8988T (cell line): ENCODE measurements around the gene SAXO2.
"Not testable (repeated sequence)": the region's sequence is repeated elsewhere in the genome, so short reads cannot be mapped to it uniquely, and the experiment has no call there.

ENCODE experiments used
- DNase-seq: peaks from one replicate; pipeline ENCODE4 v3.0.0; 2011

Gene SAXO2

DNA sequence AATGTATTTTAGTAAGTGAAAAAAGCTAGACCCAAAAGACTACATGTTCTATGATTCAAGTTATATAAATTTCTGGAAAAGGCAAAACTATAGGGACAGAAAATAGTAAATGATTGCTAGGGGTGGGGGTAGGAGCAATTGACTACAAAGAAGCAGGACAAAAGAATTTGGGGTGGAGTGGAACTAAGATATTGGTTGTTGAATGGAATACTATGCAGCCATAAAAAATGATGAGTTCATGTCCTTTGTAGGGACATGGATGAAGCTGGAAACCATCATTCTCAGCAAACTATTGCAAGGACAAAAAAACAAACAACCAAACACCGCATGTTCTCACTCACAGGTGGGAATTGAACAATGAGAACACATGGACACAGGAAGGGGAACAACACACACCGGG, 25.6 kb downstream of the SAXO2 start:
- not testable (repeated sequence) for DNase-seq

DNA sequence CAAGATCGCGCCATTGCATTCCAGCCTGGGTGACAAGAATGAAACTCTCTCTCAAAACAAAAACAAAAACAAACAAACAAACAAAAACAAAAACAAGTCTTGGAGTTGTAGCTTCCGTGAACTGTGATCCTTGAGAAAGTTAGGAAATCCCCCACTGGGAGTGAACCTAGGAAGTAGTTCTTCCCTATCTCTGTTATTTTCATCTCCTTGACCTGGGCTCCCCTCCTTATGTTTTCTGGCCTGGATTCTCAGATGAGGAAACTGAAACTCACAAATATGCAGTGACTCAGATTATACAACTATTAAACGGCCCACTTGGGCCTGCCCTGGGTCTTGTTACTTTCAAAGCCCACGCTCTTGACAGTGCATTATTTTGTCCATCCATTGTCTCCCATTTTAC, 29.7 kb downstream of the SAXO2 start:
- no peak for DNase-seq

DNA sequence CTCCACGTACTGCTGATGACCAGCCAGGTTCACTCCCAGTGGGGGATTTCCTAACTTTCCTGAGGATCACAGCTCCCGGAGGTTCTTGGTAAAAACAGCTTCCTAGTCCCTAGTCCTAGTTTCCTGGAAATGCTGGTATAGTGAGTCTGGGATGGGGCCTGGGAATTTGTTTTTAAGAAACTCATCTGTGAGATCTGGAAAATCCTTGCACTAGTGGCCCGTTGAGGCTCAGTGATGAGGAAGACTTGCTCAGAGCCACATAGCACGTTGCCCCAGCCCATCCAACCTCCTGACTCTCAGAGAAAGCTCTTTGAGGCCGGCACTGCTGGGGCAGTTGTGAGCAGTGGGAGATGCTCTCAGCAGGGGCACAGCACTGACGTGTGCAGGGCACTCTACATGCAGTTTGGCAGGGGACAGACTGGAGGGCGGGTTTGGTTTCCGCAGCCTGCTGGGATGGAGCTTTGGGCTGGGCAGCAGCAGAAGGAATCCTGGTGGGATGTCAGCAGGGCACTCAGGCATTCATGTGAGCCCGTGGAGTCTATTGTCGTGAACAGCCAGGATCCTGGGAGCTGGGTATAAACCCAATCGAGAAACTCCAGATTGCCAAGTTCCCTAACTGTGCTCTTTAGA, 31.6 kb downstream of the SAXO2 start:
- DNase-seq: no peak

DNA sequence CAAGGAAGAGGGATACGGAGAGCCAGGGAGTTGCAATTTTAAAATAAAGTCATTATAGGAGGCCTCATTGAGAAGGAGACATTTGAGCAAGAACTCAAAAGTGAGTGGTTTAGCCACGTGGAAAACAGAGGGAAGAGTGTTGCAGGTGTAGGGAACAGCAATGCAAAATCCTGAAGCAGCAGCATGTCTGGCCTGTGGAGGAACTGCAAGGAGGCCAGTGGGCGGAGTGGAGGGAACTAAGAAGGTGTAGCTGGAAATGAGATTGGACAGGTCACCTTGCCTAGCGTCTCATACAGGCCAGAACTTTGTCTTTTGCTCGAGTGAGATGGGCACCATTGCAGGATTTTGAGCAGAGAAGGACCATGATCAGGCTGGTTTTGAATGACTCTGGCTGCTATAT, 34.9 kb downstream of the SAXO2 start:
- no peak for DNase-seq

DNA sequence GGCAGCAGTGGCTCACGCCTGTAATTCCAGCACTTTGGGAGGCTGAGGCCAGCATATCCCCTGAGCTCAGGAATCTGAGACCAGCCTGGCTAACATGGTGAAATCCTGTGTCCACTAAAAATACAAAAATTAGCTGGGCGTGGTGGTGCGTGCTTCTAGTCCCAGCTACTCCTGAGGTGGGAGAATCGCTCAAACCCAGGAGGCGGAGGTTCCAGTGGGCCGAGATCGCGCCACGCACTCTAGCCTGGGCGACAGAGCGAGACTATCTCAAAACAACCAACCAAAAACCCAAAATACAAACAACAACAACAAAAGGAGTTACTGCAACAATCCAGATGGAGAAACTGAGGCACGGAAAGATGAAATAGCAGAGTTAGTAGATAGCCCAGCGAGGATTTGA, 35.4 kb downstream of the SAXO2 start:
- no peak for DNase-seq

DNA sequence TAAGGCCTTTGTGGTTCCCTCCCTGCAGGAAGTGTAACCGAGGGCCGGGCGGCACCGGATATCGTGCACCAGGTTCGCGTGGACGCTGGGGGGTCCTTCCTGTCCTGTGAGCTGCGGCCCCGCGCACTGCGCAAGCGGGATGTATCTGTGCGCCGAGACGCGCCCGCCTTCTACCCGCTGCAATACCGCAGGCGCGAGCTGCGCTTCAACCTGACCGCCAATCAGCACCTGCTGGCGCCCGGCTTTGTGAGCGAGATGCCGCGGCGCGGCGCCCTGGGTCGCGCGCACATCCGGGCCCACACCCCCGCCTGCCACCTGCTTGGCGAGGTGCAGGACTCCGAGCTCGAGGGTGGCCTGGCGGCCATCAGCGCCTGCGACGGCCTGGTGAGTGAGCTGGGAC, 35.9 kb downstream of the SAXO2 start:
- DNase-seq: no peak

DNA sequence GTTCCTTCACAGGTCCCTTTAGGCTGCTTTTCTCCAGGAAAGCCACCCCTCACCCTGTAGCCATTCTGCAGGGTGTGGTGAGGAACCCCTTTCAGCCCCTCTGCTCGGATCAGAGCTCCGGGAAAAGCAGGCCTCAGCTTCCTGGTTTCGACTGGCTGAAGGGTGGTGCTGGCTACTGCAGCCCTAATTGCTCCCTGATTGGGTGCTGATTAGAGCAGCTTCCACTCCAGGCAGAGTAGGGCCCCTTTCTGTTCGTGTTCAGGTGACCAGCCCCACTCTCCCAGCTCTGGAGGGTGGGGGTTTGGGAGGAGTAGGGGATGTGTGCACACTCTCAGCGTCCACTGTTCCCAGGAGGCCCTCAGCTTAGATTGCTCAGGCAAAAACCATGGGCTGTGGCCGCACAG, 36.9 kb downstream of the SAXO2 start:
- DNase-seq: not testable (repeated sequence)

DNA sequence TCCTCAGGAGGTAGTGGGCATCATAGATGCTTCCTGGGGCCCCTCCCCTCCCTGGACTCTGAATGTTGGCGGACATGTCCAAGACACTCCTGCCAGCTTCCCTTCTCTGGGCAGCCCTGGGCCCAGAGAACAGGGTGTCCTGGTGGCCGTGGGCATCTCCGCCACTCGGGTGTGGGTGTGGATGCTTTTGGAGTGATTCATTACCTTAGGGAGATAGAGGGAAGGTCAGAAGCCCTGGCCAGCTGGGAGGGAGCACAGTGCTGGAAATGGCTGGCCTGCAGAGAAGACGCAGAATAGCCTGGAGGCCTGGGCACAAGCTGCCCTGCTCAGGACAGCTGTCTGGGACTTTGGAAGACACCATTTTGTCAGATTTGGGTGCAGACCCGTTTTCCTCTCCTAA, 37.7 kb downstream of the SAXO2 start:
- DNase-seq: not testable (repeated sequence)

DNA sequence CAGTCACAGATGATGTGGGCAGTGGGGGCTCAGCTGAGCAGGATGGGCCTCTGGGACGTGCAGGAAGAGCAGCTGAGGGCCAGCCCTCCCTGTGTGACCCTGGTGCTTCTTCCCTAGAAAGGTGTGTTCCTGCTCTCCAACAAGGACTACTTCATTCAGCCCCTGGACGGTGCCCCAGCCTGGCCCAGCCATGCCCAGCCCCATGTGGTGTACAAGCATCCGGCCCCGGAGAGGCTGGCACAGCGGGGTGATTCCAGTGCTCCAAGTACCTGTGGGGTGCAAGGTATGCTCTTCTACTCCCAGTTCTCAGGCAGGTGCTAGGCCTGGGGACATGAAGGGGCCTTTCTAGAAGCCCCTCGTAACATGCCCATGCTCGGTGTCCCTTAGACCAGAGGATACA, 38.3 kb downstream of the SAXO2 start:
- DNase-seq: no peak

DNA sequence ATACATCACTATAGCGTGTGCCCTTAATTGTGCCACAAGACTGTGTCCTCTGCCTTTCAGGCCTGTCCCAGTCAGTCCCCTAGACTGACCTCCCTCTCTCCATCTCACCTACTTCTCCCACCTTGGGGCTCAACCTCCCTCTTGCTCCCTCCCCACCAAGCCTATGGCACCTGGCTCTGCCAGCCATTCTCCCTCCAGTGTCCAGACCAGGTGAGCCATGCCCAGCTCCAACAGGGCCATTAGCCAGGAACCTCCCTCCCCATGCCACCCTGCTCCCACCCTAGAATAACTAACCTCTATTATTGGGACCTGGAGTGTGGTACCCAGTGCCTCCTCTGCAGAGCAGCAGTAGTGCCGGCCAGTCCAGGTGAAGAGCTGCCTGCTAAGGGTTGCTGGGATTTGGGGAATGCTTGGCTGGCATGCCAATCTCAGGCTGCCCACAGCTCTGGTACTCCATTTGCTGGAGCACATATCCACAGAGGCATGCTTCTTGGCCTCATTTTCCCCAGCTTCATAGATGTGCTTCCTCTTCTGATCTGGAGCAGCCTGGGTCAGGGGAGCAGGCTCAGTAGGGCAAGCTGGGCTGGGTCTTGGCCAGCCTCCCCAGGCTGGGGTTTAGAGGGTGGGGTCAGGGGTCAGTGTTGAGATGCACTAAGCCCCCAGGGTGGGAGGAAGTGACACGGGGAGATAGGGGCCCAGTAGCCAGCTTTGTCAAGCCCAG, 38.8 kb downstream of the SAXO2 start:
- no peak for DNase-seq

DNA sequence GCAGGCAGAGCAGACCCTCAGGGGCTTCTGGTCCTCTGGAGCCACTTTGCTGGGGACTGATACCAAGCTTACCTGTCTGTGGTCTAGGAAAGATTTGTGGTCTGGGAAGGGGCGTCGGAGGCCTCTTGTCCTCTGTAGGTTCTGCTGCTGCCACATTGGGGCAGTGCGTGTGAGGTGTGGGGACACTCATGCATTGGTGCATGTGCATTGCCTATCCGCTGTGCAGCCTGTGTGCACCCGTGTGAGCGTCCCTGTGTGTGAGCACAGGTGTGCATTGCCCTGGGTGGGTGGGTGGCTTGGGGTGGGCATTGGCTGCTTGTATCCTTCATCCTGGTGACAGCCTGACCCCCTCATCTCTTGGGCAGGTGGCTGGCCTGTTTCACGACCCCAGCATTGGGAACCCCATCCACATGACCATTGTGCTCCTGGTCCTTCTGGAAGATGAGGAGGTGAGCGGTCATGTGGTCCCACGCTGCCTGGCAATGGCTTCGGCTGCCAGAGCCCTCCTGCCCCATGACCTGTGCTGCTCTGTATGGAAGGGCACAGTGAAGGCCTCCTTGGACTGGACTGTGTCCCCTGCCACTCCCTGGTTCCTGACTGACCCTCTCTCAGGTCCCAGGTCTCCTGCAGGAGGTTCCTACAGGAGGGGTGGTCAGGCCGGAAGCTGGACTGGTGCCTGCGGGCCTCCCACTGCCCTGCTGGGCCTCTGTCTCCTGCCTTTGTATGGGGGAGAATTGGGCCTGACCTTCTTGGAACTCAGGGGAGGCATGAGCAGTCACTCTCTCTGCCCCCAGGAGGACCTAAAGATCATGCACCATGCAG, 41.5 kb downstream of the SAXO2 start:
- no peak for DNase-seq

DNA sequence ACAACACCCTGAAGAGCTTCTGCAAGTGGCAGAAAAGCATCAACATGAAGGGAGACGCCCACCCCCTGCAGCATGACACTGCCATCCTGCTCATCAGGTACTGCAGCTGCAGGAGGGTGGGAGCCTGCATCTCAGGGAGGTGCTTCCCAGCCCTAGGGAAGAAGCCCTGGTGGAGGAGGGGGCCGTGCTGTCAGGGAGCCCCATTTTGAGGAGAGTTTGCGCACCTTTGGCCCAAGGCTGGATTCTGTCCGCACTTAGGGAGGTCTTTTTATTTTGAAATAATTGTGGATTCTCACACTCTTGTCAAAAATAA, 42.1 kb downstream of the SAXO2 start:
- DNase-seq: no peak

DNA sequence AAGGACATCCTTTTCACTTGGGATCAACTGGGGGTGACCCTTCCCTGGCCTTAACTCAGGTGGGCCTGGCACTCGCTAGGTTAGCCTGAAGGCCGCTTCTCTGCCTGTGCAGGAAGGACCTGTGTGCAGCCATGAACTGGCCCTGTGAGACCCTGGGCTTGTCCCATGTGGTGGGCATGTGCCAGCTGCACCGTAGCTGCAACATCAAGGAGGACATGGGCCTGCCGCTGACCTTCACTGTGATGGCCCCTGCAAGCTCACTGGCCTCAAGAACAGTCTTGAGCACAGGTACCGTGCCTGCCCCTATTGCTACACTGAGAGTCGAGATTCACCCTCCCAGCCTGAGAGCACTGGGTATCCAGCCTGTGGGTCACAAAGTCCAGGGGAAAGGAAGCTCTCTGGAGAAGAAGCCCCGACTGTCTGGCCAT, 43.0 kb downstream of the SAXO2 start:
- no peak for DNase-seq

DNA sequence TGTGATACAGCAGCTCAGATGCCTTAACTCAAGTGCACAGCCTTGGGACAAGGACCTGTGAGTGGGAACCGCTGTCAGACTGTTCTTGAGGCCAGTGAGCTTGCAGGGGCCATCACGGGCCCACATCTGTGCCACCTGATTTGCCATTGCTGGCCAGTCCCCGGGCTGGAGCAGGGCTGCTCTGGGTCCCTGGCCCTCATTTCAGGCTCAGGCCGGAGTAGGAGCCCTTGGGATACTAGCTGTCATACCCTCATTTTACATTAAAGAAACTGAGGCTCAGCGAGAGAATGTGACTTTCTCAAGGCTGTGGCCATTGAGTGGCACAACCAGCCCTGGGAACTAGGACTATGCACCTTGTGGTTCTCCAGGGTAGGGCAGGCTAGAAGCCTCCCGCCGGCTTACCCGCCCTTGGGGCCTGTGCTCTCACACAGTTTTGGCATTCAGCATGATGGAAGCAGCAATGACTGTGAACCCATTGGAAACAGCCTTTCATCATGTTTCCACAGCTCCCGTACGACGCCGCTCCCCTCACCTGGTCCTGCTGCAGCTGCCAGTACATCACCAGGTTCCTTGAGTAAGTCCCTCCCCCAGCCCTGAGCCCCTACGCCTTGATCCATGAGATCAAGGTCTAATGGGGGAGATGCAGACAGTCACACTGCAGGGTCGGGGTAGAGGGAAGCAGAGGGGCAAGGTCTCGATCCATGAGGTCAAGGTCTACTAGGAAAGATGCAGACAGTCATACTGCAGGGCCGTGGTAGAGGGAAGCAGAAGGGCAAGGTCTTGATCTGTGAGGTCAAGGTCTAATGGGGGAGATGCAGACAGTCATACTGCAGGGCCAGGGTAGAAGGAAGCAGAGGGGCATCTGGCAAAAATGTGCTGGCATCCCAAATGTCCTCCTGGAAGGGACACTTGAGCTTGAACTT, 44.4 kb downstream of the SAXO2 start:
- no peak for DNase-seq

DNA sequence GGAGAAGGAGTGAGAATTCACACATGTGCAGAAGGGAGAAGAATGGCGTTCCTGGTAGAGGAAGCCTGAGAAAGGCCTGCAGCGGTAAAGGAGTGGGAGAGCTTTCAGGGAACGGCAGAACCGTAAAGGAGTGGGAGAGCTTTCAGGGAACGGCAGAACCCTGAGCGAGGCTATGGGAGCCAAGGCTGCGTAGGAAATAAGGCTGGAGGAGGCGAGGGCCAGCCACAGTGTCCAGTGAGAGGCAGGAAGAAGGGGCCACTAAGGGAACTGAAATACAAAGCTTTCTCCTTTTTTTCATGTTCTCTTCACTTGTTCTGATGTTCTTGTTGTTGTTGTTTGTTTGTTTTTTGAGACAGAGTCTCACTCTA, 45.1 kb downstream of the SAXO2 start:
- no peak for DNase-seq

DNA sequence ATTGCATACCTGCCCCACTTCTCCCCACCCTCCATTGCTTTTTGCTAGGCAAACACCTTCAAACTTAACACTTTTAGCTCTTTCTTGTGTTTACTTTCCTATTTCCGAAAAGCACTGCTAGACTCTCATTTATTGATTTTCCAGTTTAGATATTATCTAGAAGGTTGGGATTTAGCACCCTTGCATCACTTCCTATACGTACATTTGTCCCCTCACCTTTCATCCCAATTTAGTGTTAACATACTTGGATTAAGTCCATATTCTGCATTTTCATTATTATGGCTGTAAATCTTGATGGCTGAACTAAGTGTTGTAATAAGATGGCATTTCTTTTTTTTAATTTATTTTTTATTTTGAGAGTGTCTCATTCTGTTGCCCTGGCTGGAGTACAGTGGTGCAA, 47.2 kb downstream of the SAXO2 start:
- no peak for DNase-seq

DNA sequence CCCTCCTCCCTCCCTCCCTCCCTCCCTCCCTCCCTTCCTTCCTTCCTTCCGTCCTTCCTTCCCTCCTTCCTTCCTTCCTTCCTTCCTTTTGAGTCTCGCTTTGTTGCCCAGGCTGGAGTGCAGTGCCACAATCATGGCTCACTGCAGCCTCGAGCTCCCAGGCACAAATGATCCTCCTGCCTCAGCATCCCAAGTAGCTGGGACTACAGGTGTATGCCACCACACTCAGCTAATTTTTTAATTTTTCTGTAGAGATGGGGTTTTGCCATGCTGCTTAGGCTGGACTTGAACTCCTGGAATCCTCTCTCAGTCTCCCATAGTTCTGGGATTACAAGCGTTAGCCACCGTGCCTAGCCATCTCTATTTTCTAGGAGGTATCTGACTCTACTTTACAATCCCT, 48.7 kb downstream of the SAXO2 start:
- DNase-seq: not testable (repeated sequence)

DNA sequence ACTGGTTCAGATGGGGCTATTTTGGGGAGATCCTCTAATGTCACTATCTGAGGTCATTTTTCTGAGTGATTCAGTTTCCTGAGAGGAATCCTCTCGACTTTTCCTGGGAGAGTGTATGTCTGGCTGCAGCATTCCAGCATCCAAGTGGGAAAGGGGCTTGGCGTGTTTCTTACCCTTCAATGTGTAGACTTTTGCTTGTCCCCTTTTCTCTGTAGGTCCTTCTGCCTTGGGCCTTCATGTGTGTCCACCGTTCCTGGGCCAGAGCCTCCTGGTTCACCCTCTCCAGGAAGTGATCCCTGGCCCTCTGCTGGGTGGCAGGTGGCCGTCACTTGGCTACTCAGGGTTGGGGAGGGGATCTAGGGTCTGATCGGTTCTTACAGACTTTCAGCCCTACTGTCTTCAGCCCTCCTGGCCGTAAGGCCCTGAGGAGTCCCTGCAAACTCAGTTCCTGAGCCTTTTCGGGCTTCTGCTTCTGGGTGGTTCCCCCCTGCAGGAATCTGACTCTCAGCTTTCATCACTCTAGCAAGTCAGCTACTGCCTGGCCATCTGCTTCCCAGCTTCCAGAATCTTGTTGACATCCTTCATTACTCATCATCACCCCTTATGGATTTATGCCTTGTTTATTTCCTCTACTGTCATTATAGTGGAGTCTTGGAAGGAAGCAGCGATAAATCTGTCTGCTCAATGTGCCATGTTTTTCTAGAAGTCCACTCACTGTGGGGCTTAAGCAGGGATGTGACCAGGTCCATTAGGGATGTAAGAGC, 50.1 kb downstream of the SAXO2 start:
- DNase-seq: no peak

DNA sequence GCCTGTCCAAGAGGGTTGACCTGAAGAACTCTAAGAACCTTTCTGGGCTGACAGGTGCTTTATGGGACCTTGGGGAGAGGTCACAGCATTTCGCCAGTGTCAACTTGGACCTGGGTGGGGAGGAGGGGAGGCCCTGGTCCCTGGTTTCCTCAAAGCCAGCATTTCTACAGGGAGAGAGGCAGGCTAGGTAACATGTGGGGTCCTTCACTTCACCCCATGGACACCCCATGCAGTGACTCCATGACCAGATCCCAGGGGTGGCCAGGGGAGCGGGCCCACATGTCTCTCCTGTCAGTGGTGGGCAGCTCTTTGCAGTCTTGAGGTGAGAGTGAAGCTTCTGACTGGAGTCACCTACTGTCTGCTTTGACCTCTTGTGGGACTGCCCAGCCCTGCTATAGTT, 50.8 kb downstream of the SAXO2 start:
- DNase-seq: no peak

DNA sequence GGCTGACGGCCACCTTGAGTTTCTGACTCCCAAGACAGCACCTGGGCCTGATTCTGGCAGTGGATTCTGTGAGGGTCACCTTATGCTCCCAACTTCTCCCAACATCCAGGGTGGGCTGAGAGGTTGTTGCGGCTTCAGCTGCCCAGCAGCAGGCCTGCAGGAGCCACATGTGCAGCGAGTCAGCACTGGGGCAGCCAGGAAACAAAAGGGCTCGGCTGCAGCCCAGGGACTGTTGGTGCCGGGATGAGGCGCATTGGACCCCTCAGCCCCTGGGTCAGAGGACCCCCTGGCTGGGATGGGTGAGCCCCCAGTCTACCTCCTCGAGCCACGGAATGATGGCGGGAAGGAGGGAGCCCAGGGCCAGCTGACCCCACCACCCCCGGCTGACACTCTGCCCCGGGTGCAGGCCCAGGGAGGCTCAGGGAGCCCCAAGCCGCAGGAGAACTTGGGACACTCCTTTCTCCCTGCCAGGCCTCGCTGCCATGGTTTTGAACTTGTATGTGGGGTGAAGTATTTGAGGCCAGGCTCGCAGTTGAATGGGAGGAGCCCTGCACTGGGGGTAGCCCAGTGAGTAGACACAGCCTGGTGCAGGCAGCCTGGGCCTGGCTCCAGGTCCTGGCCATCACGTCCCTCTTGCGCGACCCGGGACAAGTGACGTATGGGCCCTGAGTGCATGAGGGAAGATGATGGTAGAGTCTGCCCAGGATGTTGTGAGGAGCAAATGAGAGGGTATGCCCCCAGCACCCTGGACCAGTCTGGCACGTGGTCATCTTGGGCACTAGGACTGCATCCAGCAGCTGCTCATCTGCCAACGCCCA, 51.5 kb downstream of the SAXO2 start:
- not testable (repeated sequence) for DNase-seq

DNA sequence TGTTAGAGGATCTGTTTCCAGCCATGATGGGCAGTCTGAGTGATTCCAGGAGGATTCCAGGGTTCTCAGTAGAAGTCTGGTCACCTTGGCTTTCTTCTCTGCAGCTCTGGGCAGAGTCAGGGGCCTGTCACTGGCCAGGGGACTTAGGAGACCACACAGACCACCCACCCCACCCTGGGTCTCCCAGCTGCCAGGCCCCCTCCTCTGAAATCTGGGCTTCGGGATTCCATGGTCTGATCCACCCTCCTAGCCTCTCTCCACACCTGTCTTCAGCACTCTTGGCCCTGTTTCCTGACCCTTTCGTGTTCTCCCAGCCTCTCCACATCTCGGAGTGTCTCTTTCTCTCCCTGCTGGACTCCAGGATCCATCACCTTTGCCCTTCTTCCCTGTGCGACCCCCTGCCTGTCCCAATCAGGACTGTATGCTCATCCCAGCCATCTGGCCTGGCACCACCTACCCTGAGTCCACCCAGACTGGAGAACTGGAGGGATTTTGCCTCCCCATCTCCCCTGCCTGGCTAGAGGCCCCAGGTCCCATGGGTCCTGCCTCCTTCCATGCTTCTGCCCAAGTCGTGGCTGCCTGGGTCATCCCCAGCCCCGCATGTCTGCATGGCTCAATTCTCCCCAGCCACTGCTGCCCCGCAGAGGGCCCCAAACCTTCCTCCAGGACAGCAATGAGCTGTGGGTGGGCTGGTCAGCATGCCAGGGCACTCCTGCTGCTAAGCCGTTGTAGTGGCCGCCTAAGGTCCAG, 52.3 kb downstream of the SAXO2 start:
- DNase-seq: no peak
